ENCODE measurements around the gene MRAP.

GRCh38 chr21:32311621-32312020 is 13.0 kb downstream of the MRAP start:
- TF ChIP-seq POLR2AphosphoS5 (IDR thresholded peaks at IDR 0.05) (no peak), CTCF (IDR thresholded peaks at IDR 0.05) (no peak), POLR2A (IDR thresholded peaks at IDR 0.05) (no peak), EP300 (IDR thresholded peaks at IDR 0.05) (no peak)

Measured in stomach (tissue), 4 donors.